Tibial nerve (tissue), 4 donors: ENCODE data around the gene DLGAP1. TPM values are rescaled to one million over a fixed set of nuclear protein-coding genes. Genes with fewer than 3 reads are reported as not detected.

Experiments
- DNase-seq, 2 donors: peaks; one replicate each; pipeline ENCODE4 v3.0.0-alpha.2; 2019; ENCODE audit warnings: low spot score in 2 of 2
- H3K27ac ChIP-seq, 4 donors: fragments of 200-600 bp; sonication (generic) in 3 of 4; one replicate each; pipeline ENCODE4 v1.5.1; 2017 to 2019; ENCODE audit warnings: mild to moderate bottlenecking in 1 of 4
- H3K27me3 ChIP-seq, 2 donors: fragments of 200-600 bp; sonication (generic) in 1 of 2; one replicate each; pipeline versions ENCODE4 v1.5.1 to v1.6.0; 2017 to 2019
- H3K36me3 ChIP-seq, 3 donors: fragments of 200-600 bp; sonication (generic); one replicate each; pipeline ENCODE4 v1.5.1; 2018 to 2019
- H3K4me1 ChIP-seq, 4 donors: fragments of 200-600 bp; sonication (generic) in 3 of 4; one replicate each; pipeline ENCODE4 v1.5.1; 2017 to 2019
- H3K4me3 ChIP-seq, 4 donors: fragments of 200-600 bp; sonication (generic) in 3 of 4; one replicate each; pipeline ENCODE4 v1.5.1; 2017 to 2019; ENCODE audit warnings: mild to moderate bottlenecking in 1 of 4, moderate library complexity in 1 of 4
- H3K9me3 ChIP-seq, 4 donors: fragments of 200-600 bp; sonication (generic) in 3 of 4; one replicate each; pipeline ENCODE4 v1.5.1; 2017 to 2019
- CTCF ChIP-seq, 5 experiments: fragments of 200-600 bp in 3 of 5; fragments of 450-650 bp in 2 of 5; sonication (generic) in 3 of 5; IDR thresholded peaks; one replicate each; pipeline ENCODE4 v1.5.1; 2016 to 2019; ENCODE audit warnings: antibody characterized with exemption in 5 of 5, mild to moderate bottlenecking in 3 of 5, moderate library complexity in 2 of 5
- EP300 ChIP-seq, 2 donors: sonication (generic); formaldehyde crosslinking; IDR thresholded peaks; one replicate each; pipeline ENCODE4 v1.6.1; 2017; ENCODE audit warnings: antibody characterized with exemption in 2 of 2, mild to moderate bottlenecking in 1 of 2
- POLR2A ChIP-seq, 2 donors: fragments of 450-650 bp; IDR thresholded peaks; one replicate each; pipeline ENCODE4 v1.6.1; 2017; ENCODE audit warnings: antibody characterized with exemption in 2 of 2, mild to moderate bottlenecking in 2 of 2, moderate library complexity in 2 of 2
- WGBS, 2 donors: methylation state at CpG; one replicate each; pipeline ENCODE4 v1.1.5; 2018; 5-methylcytosine and 5-hydroxymethylcytosine counted together
- total RNA-seq, 4 donors: library from RNA; depleted of rRNA; stranded (reverse); fragments of >200 nt; gene quantifications; one replicate each; pipeline ENCODE4 v1.1.0, GENCODE V29; 2016

Gene DLGAP1
- total RNA-seq, 4 donors from 2014 or later = 1.5 to 18.3 (median 2.5) TPM

GRCh38 chr18:4394700-4395099 is 60.4 kb downstream of the DLGAP1 start:
- no peak for TF ChIP-seq CTCF (IDR thresholded peaks at IDR 0.05)
- no peak for TF ChIP-seq EP300 (IDR thresholded peaks at IDR 0.05)
- no peak for TF ChIP-seq POLR2A (IDR thresholded peaks at IDR 0.05)
- WGBS, 2 donors = 76 to 77% methylated on average over 4 of the region's 4 CpGs
- DNase-seq = no peak

GRCh38 chr18:4391859-4392258 is 63.2 kb downstream of the DLGAP1 start:
- WGBS, 2 donors = 75 to 77% methylated on average over 6 of the region's 6 CpGs
- TF ChIP-seq CTCF (IDR thresholded peaks at IDR 0.05) = no peak
- no peak for TF ChIP-seq EP300 (IDR thresholded peaks at IDR 0.05)
- no peak for TF ChIP-seq POLR2A (IDR thresholded peaks at IDR 0.05)
- no peaks in the 10 kb centered on the region for H3K4me1 ChIP-seq
- H3K9me3 ChIP-seq = no peaks in the 10 kb centered on the region
- H3K4me3 ChIP-seq = no peak overlapping the region
- no peaks in the 10 kb centered on the region for H3K27me3 ChIP-seq
- no peak overlapping the region for H3K27ac ChIP-seq
- DNase-seq = no peak
- no peaks in the 10 kb centered on the region for H3K36me3 ChIP-seq

More at GRCh38 chr18:4394700-4395099, 60.4 kb downstream of the DLGAP1 start:
- Histone ChIP-seq H3K27ac (no peak overlapping the region), H3K4me3 (no peak overlapping the region), H3K9me3 (no peaks in the 10 kb centered on the region), H3K36me3 (no peaks in the 10 kb centered on the region), H3K4me1 (no peaks in the 10 kb centered on the region), H3K27me3 (no peaks in the 10 kb centered on the region)

GRCh38 chr18:4385876-4386275 is 69.2 kb downstream of the DLGAP1 start:
- H3K36me3 ChIP-seq = no peaks in the 10 kb centered on the region
- H3K27me3 ChIP-seq = no peaks in the 10 kb centered on the region
- no peak overlapping the region for H3K4me3 ChIP-seq
- no peak for TF ChIP-seq CTCF (IDR thresholded peaks at IDR 0.05)
- no peak for TF ChIP-seq POLR2A (IDR thresholded peaks at IDR 0.05)
- no peak overlapping the region for H3K27ac ChIP-seq
- WGBS, 2 donors = 48 to 49% methylated on average over 3 of the region's 3 CpGs
- DNase-seq = no peak
- H3K4me1 ChIP-seq = no peaks in the 10 kb centered on the region
- no peaks in the 10 kb centered on the region for H3K9me3 ChIP-seq

GRCh38 chr18:4384932-4385331 is 70.2 kb downstream of the DLGAP1 start:
- no peak for TF ChIP-seq EP300 (IDR thresholded peaks at IDR 0.05)
- no peak for TF ChIP-seq CTCF (IDR thresholded peaks at IDR 0.05)
- TF ChIP-seq POLR2A (IDR thresholded peaks at IDR 0.05) = no peak
- Histone ChIP-seq H3K9me3 (no peaks in the 10 kb centered on the region), H3K4me3 (no peak overlapping the region), H3K27ac (no peak overlapping the region), H3K4me1 (no peaks in the 10 kb centered on the region), H3K27me3 (no peaks in the 10 kb centered on the region), H3K36me3 (no peaks in the 10 kb centered on the region)
- DNase-seq = no peak
- WGBS, 2 donors = 33 to 34% methylated on average over 3 of the region's 3 CpGs

GRCh38 chr18:4374564-4374963 is 80.5 kb downstream of the DLGAP1 start:
- no peaks in the 10 kb centered on the region for H3K9me3 ChIP-seq
- no peaks in the 10 kb centered on the region for H3K36me3 ChIP-seq
- DNase-seq = no peak
- no peak overlapping the region for H3K27ac ChIP-seq
- H3K27me3 ChIP-seq = no peaks in the 10 kb centered on the region
- H3K4me1 ChIP-seq = no peaks in the 10 kb centered on the region
- TF ChIP-seq POLR2A (IDR thresholded peaks at IDR 0.05) (no peak), CTCF (IDR thresholded peaks at IDR 0.05) (no peak)
- WGBS, 2 donors = 57 to 69% methylated on average over 1 of the region's 1 CpG
- H3K4me3 ChIP-seq = no peak overlapping the region
